Thymus (tissue), 11 donors: ENCODE measurements around the gene DMRT1. TPM values are rescaled to one million over a fixed set of nuclear protein-coding genes. Genes with fewer than 3 reads are reported as not detected.
A peak's percentile ranks its signal among the peaks of the same experiment; 100 is the strongest.

Experiments
- DNase-seq, 9 donors: peaks; one replicate each; pipeline ENCODE4 v3.0.0-alpha.2; 2013; ENCODE audit warnings: low spot score in 9 of 9, low read depth in 6 of 9, missing footprints in 1 of 9
- H3K27ac ChIP-seq, 2 donors: one replicate each; pipeline ENCODE4 v1.5.1; 2013; ENCODE audit warnings: control low read depth in 1 of 2, low read depth in 1 of 2, low read length in 1 of 2, mild to moderate bottlenecking in 1 of 2, moderate library complexity in 1 of 2
- H3K27me3 ChIP-seq, 2 donors: one replicate each; pipeline ENCODE4 v1.5.1; 2013; ENCODE audit warnings: low read length in 1 of 2; ENCODE audit not compliant: control insufficient read depth in 2 of 2, insufficient read depth in 1 of 2
- H3K36me3 ChIP-seq, 2 donors: one replicate each; pipeline ENCODE4 v1.5.1; 2013; ENCODE audit warnings: low read length in 1 of 2, mild to moderate bottlenecking in 1 of 2, moderate library complexity in 1 of 2; ENCODE audit not compliant: control insufficient read depth in 2 of 2, insufficient read depth in 2 of 2
- H3K4me1 ChIP-seq, 2 donors: one replicate each; pipeline ENCODE4 v1.5.1; 2013; ENCODE audit warnings: low read length in 2 of 2; ENCODE audit not compliant: control insufficient read depth in 2 of 2, insufficient read depth in 2 of 2
- H3K4me3 ChIP-seq, 2 donors: one replicate each; pipeline ENCODE4 v1.5.1; 2013; ENCODE audit warnings: low read length in 2 of 2, control low read depth in 1 of 2, mild to moderate bottlenecking in 1 of 2
- H3K9me3 ChIP-seq, 2 donors: one replicate each; pipeline ENCODE4 v1.5.1; 2013; ENCODE audit warnings: low read length in 1 of 2, mild to moderate bottlenecking in 1 of 2; ENCODE audit not compliant: control insufficient read depth in 2 of 2, insufficient read depth in 1 of 2
- WGBS: extraction: QIAGEN DNeasy Blood & Tissue Kit; methylation state at CpG from one replicate; pipeline ENCODE4 v1.1.7; 2013; 5-methylcytosine and 5-hydroxymethylcytosine counted together
- polyA plus RNA-seq: library from polyadenylated mRNA; stranded (reverse); fragments of 200-250 nt; gene quantifications from one replicate; pipeline ENCODE4 v1.2.3, GENCODE V29; 2013
- total RNA-seq: library from RNA; stranded (reverse); fragments of 120-200 nt; gene quantifications from one replicate; pipeline ENCODE4 v1.2.4, GENCODE V29; 2013
- donor health status: healthy.

Gene DMRT1
- total and polyA plus RNA-seq, 2 donors: 0.05 to 0.37 TPM

- no peak overlapping the region for H3K27ac ChIP-seq
- no peaks in the 10 kb centered on the region for H3K36me3 ChIP-seq
- DNase-seq: no peak
- H3K4me1 ChIP-seq: peaks cover 3 to 7% of the 10 kb centered on the region in 2 donors
- no peak overlapping the region for H3K4me3 ChIP-seq
- WGBS: 11% methylated on average over 57 of the region's 57 CpGs
- H3K27me3 ChIP-seq: peaks cover 74 to 96% of the 10 kb centered on the region in 2 donors
- H3K9me3 ChIP-seq: peaks cover 7 to 21% of the 10 kb centered on the region in 2 donors
Observed at GRCh38 chr9:970151-970996, 128.9 kb downstream of the DMRT1 start.

GRCh38 chr9:971901-972500 is 130.5 kb downstream of the DMRT1 start:
- 3% methylated on average over 42 of the region's 42 CpGs for WGBS
- Histone ChIP-seq H3K4me3 (peak overlapping the region; percentile 26 to 56), H3K27me3 (peaks cover 81 to 100% of the 10 kb centered on the region in 2 donors), H3K4me1 (peaks cover 3 to 7% of the 10 kb centered on the region in 2 donors), H3K27ac (no peak overlapping the region), H3K36me3 (no peaks in the 10 kb centered on the region), H3K9me3 (peaks cover 7 to 21% of the 10 kb centered on the region in 2 donors)
- DNase-seq: peak in 4 of 9 donors; percentile 15 to 47 (median 33)

GRCh38 chr9:972501-973294 is 131.2 kb downstream of the DMRT1 start:
- WGBS: 8% methylated on average over 68 of the region's 68 CpGs

GRCh38 chr9:973295-973834 is 131.9 kb downstream of the DMRT1 start:
- Histone ChIP-seq H3K4me1 (peaks cover 3 to 7% of the 10 kb centered on the region in 2 donors), H3K27ac (no peak overlapping the region), H3K4me3 (no peak overlapping the region), H3K9me3 (peaks cover 7 to 21% of the 10 kb centered on the region in 2 donors), H3K27me3 (peaks cover 90 to 99% of the 10 kb centered on the region in 2 donors), H3K36me3 (no peaks in the 10 kb centered on the region)
- DNase-seq: no peak
- WGBS: 16% methylated on average over 17 of the region's 17 CpGs

More at GRCh38 chr9:972501-973294, 131.2 kb downstream of the DMRT1 start:
- no peaks in the 10 kb centered on the region for H3K36me3 ChIP-seq
- peaks cover 3 to 7% of the 10 kb centered on the region in 2 donors for H3K4me1 ChIP-seq
- H3K27ac ChIP-seq: no peak overlapping the region
- DNase-seq: no peak
- peak overlapping the region; percentile 26 to 56 for H3K4me3 ChIP-seq
- peaks cover 7 to 21% of the 10 kb centered on the region in 2 donors for H3K9me3 ChIP-seq
- H3K27me3 ChIP-seq: peaks cover 84 to 99% of the 10 kb centered on the region in 2 donors

- Histone ChIP-seq H3K27ac (no peak overlapping the region), H3K9me3 (peaks cover 7 to 21% of the 10 kb centered on the region in 2 donors), H3K4me1 (peaks cover 3 to 7% of the 10 kb centered on the region in 2 donors), H3K36me3 (no peaks in the 10 kb centered on the region), H3K4me3 (no peak overlapping the region), H3K27me3 (peaks cover 93 to 99% of the 10 kb centered on the region in 2 donors)
- no peak for DNase-seq
- 9% methylated on average over 29 of the region's 29 CpGs for WGBS
Observed at GRCh38 chr9:974031-974995, 132.8 kb downstream of the DMRT1 start.

- H3K9me3 ChIP-seq: peaks cover 6 to 21% of the 10 kb centered on the region in 2 donors
- peaks cover 3 to 7% of the 10 kb centered on the region in 2 donors for H3K4me1 ChIP-seq
- DNase-seq: no peak
- 17% methylated on average over 24 of the region's 24 CpGs for WGBS
- no peak overlapping the region for H3K27ac ChIP-seq
- no peak overlapping the region for H3K4me3 ChIP-seq
- H3K27me3 ChIP-seq: peaks cover 89 to 99% of the 10 kb centered on the region in 2 donors
- no peaks in the 10 kb centered on the region for H3K36me3 ChIP-seq
Observed at GRCh38 chr9:974996-975739, 133.7 kb downstream of the DMRT1 start.

GRCh38 chr9:975740-976257 is 134.3 kb downstream of the DMRT1 start:
- H3K4me3 ChIP-seq: no peak overlapping the region
- no peaks in the 10 kb centered on the region for H3K36me3 ChIP-seq
- no peak overlapping the region for H3K27ac ChIP-seq
- WGBS: 9% methylated on average over 23 of the region's 23 CpGs
- H3K4me1 ChIP-seq: peaks cover 3 to 7% of the 10 kb centered on the region in 2 donors
- DNase-seq: no peak
- H3K9me3 ChIP-seq: peaks cover 6 to 17% of the 10 kb centered on the region in 2 donors
- H3K27me3 ChIP-seq: peaks cover 86 to 97% of the 10 kb centered on the region in 2 donors
